A673 (cell line): ENCODE measurements around the gene RAB3IL1.

Experiments
- EZH2 ChIP-seq: fragments of 200-600 bp; sonication (generic); IDR thresholded peaks from 2 replicates; pipeline ENCODE4 v1.6.1; 2017; ENCODE audit warnings: borderline replicate concordance, low read depth, mild to moderate bottlenecking, mixed read lengths, antibody characterized with exemption, low read length; ENCODE audit not compliant: poor library complexity, severe bottlenecking
- TF ChIP-seq, protein P1 (sequence below): fragments of 300-800, 200-600 bp; sonication (generic); conservative IDR thresholded peaks from 2 replicates; pipeline ENCODE4 v1.5.1; 2017; ENCODE audit warnings: low read depth, mild to moderate bottlenecking, antibody characterized with exemption, low read length, moderate library complexity, mixed read lengths

DNA sequence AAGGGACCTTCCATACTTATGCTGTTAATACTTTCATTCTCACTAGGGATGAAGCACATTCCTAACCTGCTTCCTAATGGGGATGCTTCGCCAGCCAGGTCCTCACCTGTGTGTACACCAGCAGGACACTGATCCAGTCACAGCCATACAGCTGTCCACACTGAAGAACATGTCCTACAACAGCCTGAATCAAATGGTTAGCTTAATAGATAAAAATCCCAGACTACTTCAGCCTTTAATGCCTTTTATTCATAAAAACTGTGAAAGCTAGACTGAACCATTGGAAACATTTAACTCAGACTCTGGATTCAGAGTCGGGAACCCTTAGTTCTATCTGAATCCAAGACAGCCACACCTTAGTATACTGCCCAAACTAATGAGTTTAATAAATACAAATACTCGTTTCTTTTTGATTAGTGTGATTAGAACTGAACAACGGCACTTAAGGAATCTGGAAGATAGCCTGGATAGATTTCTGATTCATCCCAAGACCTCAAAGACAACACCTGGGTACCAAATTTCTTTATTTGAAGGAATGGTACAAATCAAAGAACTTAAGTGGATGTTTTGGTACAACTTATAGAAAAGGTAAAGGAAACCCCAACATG lies 46.8 kb upstream of the RAB3IL1 start:
- TF ChIP-seq, protein P1, sequence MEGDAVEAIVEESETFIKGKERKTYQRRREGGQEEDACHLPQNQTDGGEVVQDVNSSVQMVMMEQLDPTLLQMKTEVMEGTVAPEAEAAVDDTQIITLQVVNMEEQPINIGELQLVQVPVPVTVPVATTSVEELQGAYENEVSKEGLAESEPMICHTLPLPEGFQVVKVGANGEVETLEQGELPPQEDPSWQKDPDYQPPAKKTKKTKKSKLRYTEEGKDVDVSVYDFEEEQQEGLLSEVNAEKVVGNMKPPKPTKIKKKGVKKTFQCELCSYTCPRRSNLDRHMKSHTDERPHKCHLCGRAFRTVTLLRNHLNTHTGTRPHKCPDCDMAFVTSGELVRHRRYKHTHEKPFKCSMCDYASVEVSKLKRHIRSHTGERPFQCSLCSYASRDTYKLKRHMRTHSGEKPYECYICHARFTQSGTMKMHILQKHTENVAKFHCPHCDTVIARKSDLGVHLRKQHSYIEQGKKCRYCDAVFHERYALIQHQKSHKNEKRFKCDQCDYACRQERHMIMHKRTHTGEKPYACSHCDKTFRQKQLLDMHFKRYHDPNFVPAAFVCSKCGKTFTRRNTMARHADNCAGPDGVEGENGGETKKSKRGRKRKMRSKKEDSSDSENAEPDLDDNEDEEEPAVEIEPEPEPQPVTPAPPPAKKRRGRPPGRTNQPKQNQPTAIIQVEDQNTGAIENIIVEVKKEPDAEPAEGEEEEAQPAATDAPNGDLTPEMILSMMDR = no peak
- TF ChIP-seq EZH2 = no peak
